Measurements from ENCODE around the gene ZNF763.
"Not testable (repeated sequence)": the region's sequence is repeated elsewhere in the genome, so short reads cannot be mapped to it uniquely, and the experiment has no call there.

The ZNF763 gene

GRCh38 chr19:11973019-11973810, 8.4 kb downstream of the ZNF763 start:
- no peak for DNase-seq

DNA sequence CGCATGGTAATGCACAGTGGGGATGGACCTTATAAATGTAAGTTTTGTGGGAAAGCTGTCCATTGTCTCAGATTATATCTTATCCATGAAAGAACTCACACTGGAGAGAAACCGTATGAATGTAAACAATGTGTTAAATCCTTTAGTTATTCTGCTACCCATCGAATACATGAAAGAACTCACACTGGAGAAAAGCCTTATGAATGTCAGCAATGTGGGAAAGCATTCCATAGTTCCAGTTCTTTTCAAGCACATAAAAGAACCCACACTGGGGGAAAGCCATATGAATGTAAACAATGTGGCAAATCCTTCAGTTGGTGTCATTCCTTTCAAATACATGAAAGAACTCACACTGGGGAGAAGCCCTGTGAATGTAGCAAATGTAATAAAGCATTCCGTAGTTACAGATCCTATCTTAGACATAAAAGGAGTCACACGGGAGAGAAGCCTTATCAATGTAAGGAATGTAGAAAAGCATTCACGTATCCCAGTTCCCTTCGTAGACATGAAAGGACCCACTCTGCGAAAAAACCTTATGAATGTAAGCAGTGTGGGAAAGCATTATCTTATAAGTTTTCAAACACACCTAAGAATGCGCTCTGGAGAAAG, 13.8 kb downstream of the ZNF763 start:
- no peak for DNase-seq

DNA sequence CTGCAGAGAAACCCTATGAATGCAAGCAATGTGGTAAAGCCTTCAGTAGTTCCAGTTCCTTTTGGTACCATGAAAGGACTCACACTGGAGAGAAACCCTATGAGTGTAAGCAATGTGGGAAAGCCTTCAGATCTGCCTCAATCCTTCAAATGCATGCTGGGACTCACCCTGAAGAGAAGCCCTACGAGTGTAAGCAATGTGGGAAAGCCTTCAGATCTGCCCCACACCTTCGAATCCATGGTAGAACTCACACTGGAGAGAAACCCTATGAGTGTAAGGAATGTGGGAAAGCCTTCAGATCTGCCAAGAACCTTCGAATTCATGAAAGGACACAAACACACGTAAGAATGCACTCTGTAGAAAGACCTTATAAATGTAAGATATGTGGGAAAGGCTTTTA, 14.7 kb downstream of the ZNF763 start:
- DNase-seq: no peak

GRCh38 chr19:11982526-11982925, 17.7 kb downstream of the ZNF763 start:
- DNase-seq: no peak

DNA sequence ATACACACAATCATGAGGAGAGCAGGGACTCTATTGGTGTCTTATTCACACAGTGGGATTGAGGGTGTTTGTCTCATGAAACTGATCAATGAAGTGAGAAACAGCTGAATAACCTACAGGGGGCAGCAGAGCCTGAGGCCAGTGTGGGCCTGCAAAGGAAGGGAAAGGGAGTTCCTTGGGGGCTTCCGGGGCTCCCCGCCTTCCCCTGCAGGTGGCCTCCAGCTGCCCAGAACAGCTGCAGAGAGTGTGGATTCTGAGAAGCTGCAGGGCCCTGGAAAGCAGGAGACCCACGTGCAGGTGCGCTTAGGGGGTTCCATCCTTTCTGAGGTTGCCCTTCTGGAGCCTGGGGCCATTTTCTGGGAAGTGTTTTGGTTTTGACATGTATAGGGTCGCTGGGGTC, 20.1 kb downstream of the ZNF763 start:
- no peak for DNase-seq

GRCh38 chr19:11986754-11987153, 21.9 kb downstream of the ZNF763 start:
- DNase-seq: no peak

- no peak for DNase-seq
Observed at GRCh38 chr19:11987405-11988281, 22.8 kb downstream of the ZNF763 start.

GRCh38 chr19:11989112-11989456, 24.2 kb downstream of the ZNF763 start:
- no peak for DNase-seq

DNA sequence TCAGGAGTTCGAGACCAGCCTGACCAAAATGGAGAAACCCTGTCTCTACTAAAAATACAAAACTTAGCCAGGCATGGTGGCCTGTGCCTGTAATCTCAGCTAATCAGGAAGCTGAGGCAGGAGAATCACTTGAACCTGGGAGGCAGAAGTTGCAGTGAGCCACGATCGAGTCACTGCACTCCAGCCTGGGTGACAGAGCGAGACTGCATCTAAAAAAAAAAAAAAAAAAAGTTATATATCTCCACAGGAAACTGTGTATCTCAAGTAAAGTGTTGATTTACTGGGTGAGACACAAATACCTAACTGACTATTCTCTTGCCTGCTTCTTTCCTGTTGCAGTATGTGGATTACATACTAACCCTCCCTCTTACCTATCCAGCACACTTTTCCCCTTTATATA, 27.1 kb downstream of the ZNF763 start:
- not testable (repeated sequence) for DNase-seq

- no peak for DNase-seq
Observed at GRCh38 chr19:11995174-11995573, 30.3 kb downstream of the ZNF763 start.

- no peak for DNase-seq
Observed at GRCh38 chr19:12000152-12000981, 35.5 kb downstream of the ZNF763 start.

DNA sequence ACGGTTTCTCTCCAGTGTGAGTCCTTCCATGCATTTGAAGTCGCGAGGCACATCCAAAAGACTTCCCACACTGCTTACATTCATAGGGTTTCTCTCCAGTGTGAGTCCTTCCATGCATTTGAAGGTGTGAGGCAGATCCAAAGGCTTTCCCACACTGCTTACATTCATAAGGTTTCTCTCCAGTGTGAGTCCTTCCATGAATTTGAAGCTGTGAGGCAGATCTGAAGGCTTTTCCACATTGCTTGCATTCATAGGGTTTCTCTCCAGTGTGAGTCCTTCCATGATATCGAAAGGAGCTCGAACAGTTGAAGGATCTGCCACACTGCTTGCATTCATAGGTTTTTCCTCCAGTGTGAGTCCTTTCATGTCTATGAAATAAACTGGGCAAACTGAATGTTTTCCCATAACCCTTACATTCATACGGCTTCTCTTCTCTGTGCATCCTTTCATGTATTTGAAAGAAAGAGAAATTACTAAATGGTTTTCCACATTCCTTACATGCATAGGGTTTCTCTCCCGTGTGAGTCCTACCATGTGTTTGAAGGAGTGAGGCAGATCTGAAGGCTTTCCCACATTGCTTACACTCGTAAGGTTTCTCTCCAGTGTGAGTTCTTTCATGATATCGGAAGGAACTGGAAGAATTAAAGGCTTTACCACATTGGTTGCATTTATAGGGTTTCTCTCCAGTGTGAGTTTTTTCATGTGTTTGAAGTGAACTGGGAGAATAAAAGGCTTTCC, 50.3 kb downstream of the ZNF763 start:
- DNase-seq: no peak

DNA sequence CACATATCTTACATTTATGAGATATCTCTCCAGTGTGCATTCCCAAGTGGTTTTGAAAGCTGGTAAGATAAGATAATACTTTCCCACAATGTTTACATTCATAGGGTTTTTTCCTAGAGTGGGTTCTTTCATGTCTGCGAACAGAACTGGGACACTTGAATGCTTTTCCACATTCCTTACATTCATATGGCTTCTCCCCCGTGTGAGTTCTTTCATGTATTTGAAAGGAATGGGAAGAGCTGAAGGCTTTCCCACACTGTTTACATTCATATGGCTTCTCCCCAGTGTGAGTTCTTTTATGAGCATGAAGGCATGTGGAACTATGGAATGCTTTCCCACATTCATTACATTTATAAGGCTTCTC, 50.9 kb downstream of the ZNF763 start:
- DNase-seq: no peak
